HG03280 (cell line): Measurements from ENCODE around the gene TTC7B.
"Not testable (repeated sequence)": the region's sequence is repeated elsewhere in the genome, so short reads cannot be mapped to it uniquely, and the experiment has no call there.

Experiments used
- ATAC-seq: cut with Tn5 transposase; IDR thresholded peaks from one replicate; pipeline ENCODE4 v1.9.1; 2021; ENCODE audit warnings: mild to moderate bottlenecking, moderate library complexity; ENCODE audit not compliant: unreplicated experiment

The TTC7B gene

GRCh38 chr14:90836692-90837063 is 20.4 kb upstream of the TTC7B start:
- ATAC-seq = no peak

- ATAC-seq = no peak
Observed at GRCh38 chr14:90831821-90832220, 15.6 kb upstream of the TTC7B start.

- no peak for ATAC-seq
Observed at GRCh38 chr14:90830931-90831701, 14.9 kb upstream of the TTC7B start.

GRCh38 chr14:90829677-90830076 is 13.4 kb upstream of the TTC7B start:
- ATAC-seq = no peak

- peak; percentile 39 for ATAC-seq
Observed at GRCh38 chr14:90828642-90829487, 12.6 kb upstream of the TTC7B start.

- ATAC-seq = peak; percentile 99
Observed at GRCh38 chr14:90827919-90828610, 11.8 kb upstream of the TTC7B start.

- not testable (repeated sequence) for ATAC-seq
Observed at GRCh38 chr14:90823542-90823941, 7.3 kb upstream of the TTC7B start.

- no peak for ATAC-seq
Observed at GRCh38 chr14:90820958-90821357, 4.7 kb upstream of the TTC7B start.

- ATAC-seq = no peak
Observed at GRCh38 chr14:90819734-90820393, 3.6 kb upstream of the TTC7B start.

GRCh38 chr14:90818715-90819114 is 2.5 kb upstream of the TTC7B start:
- ATAC-seq = no peak

GRCh38 chr14:90816681-90817436 is 629 bp upstream of the TTC7B start:
- ATAC-seq = no peak

GRCh38 chr14:90815572-90815821 is 733 bp downstream of the TTC7B start:
- ATAC-seq = no peak

- ATAC-seq = no peak
Observed at GRCh38 chr14:90814806-90815571, 1.2 kb downstream of the TTC7B start.

GRCh38 chr14:90813442-90813841 is 2.8 kb downstream of the TTC7B start:
- ATAC-seq = no peak

GRCh38 chr14:90812109-90812508 is 4.1 kb downstream of the TTC7B start:
- no peak for ATAC-seq

- ATAC-seq = no peak
Observed at GRCh38 chr14:90811641-90812040, 4.6 kb downstream of the TTC7B start.

- ATAC-seq = no peak
Observed at GRCh38 chr14:90810806-90811205, 5.4 kb downstream of the TTC7B start.

- no peak for ATAC-seq
Observed at GRCh38 chr14:90809530-90810312, 6.5 kb downstream of the TTC7B start.
